GM23338 (cell line): Measurements from ENCODE around the gene CERT1. TPM values are rescaled to one million over a fixed set of nuclear protein-coding genes. Genes with fewer than 3 reads are reported as not detected.

Source experiments
- CREB1 ChIP-seq: fragments of 250-450 bp; sonication (Bioruptor Pico); IDR thresholded peaks from 2 replicates; pipeline ENCODE4 v1.5.0; 2020; ENCODE audit warnings: low read depth, mild to moderate bottlenecking, moderate library complexity
- CTCF ChIP-seq, 2 experiments: fragments of 200-600 bp in 1 of 2; sonication (generic) in 1 of 2; conservative IDR thresholded peaks; 2 replicates each; pipeline versions ENCODE4 v1.5.1 to v1.6.1; 2016 to 2017; ENCODE audit warnings: antibody characterized with exemption in 2 of 2, low read depth in 2 of 2, mild to moderate bottlenecking in 2 of 2, moderate library complexity in 1 of 2
- ETS1 ChIP-seq: IDR thresholded peaks from 2 replicates; pipeline ENCODE4 v1.6.1; 2016; ENCODE audit warnings: antibody characterized with exemption
- NANOG ChIP-seq: IDR thresholded peaks from 2 replicates; pipeline ENCODE4 v1.6.1; 2016; ENCODE audit warnings: antibody characterized with exemption, borderline replicate concordance
- POLR2AphosphoS5 ChIP-seq: IDR thresholded peaks from 2 replicates; pipeline ENCODE4 v1.6.1; 2016; ENCODE audit warnings: antibody characterized with exemption, low read depth
- ZNF114 ChIP-seq: fragments of 250-450 bp; sonication (Bioruptor Pico); IDR thresholded peaks from 2 replicates; pipeline ENCODE4 v1.5.0; 2020; ENCODE audit warnings: mild to moderate bottlenecking, moderate library complexity
- ZNF462 ChIP-seq: fragments of 250-450 bp; sonication (Bioruptor Pico); IDR thresholded peaks from 2 replicates; pipeline ENCODE4 v1.5.0; 2020; ENCODE audit warnings: mild to moderate bottlenecking, moderate library complexity
- polyA plus RNA-seq: library from polyadenylated mRNA; unstranded; fragments of >200 nt; fragmentation: Nextera tagmentation; extraction: Ambion mirVana; gene quantifications from 2 replicates; pipeline ENCODE4 v1.2.1, GENCODE V29; 2016
- total RNA-seq: library from RNA; depleted of rRNA; stranded (reverse); fragments of >200 nt; shearing (Covaris generic); gene quantifications from 2 replicates; pipeline ENCODE4 v1.2.3, GENCODE V29; 2014

Gene CERT1
- total and polyA plus RNA-seq, 2 experiments from 2014 or later, result 36.5 to 40.7 TPM

GRCh38 chr5:75365740-75366139, 145.7 kb downstream of the CERT1 start (continued):
- TF ChIP-seq ZNF462 (CRISPR knock-in tag) (no peak), CTCF (conservative IDR thresholded peaks at IDR 0.05; ENCODE audit: low read depth in 2 of 2) (no peak), ZNF114 (no peak), NANOG (no peak), CREB1 (CRISPR knock-in tag) (no peak), ETS1 (no peak), POLR2AphosphoS5 (no peak)
